SK-N-MC (cell line): Measurements from ENCODE around the gene GRIFIN.

Experiments used
- DNase-seq: peaks from one replicate; pipeline ENCODE4 v3.0.0-alpha.2; 2011; ENCODE audit warnings: low read depth, low spot score
- H3K27ac ChIP-seq: fragments of 200-600 bp; sonication (generic); 2 replicates; pipeline ENCODE4 v1.5.1; 2016; ENCODE audit warnings: mixed run types
- H3K36me3 ChIP-seq: fragments of 200-600 bp; sonication (generic); 2 replicates; pipeline ENCODE4 v1.6.1; 2017; ENCODE audit warnings: antibody characterized with exemption, low read length, mixed read lengths; ENCODE audit not compliant: insufficient read depth
- H3K4me3 ChIP-seq: fragments of 200-600 bp; sonication (generic); 2 replicates; pipeline ENCODE4 v1.5.1; 2016
- H3K9ac ChIP-seq: fragments of 200-600 bp; sonication (generic); 2 replicates; pipeline ENCODE4 v1.8.0; 2017; ENCODE audit warnings: mixed run types, mixed read lengths; ENCODE audit not compliant: insufficient read length
- H3K9me3 ChIP-seq: fragments of 200-600 bp; sonication (generic); 2 replicates; pipeline ENCODE4 v1.6.1; 2017; ENCODE audit warnings: low read depth, mild to moderate bottlenecking, antibody characterized with exemption, low read length, moderate library complexity, mixed read lengths
- EZH2 ChIP-seq: fragments of 200-600 bp; sonication (generic); IDR thresholded peaks from one replicate; pipeline ENCODE4 v1.6.1; 2017; ENCODE audit warnings: antibody characterized with exemption
- FOXP2 ChIP-seq: optimal IDR thresholded peaks from 2 replicates; pipeline ENCODE3; 2011; ENCODE audit warnings: mild to moderate bottlenecking, moderate library complexity; ENCODE audit not compliant: insufficient read depth; ENCODE audit errors: extremely low read length, control extremely low read depth
- POLR2AphosphoS5 ChIP-seq: IDR thresholded peaks from 2 replicates; pipeline ENCODE4 v1.6.1; 2012; ENCODE audit warnings: mild to moderate bottlenecking, low read depth, low read length, borderline replicate concordance

Gene GRIFIN

GRCh38 chr7:2479276-2480069, 3.3 kb upstream of the GRIFIN start:
- no peaks in the 10 kb centered on the region for H3K9me3 ChIP-seq
- no peak for DNase-seq
- no peaks in the 10 kb centered on the region for H3K36me3 ChIP-seq
- TF ChIP-seq EZH2 (no peak), POLR2AphosphoS5 (no peak), FOXP2 (no peak)
- H3K9ac ChIP-seq = no peak overlapping the region
- H3K4me3 ChIP-seq = no peak overlapping the region
- H3K27ac ChIP-seq = no peak overlapping the region

GRCh38 chr7:2478800-2479199, 2.6 kb upstream of the GRIFIN start:
- H3K27ac ChIP-seq = no peak overlapping the region
- H3K9me3 ChIP-seq = no peaks in the 10 kb centered on the region
- no peak overlapping the region for H3K9ac ChIP-seq
- DNase-seq = no peak
- no peak overlapping the region for H3K4me3 ChIP-seq
- no peak for TF ChIP-seq POLR2AphosphoS5
- TF ChIP-seq FOXP2 = no peak
- TF ChIP-seq EZH2 = no peak
- H3K36me3 ChIP-seq = no peaks in the 10 kb centered on the region

GRCh38 chr7:2478399-2478785, 2.2 kb upstream of the GRIFIN start:
- no peak for DNase-seq

GRCh38 chr7:2477447-2478398, 1.5 kb upstream of the GRIFIN start:
- TF ChIP-seq EZH2 (no peak), FOXP2 (no peak), POLR2AphosphoS5 (no peak)
- H3K36me3 ChIP-seq = no peaks in the 10 kb centered on the region
- no peak for DNase-seq
- no peak overlapping the region for H3K4me3 ChIP-seq
- no peaks in the 10 kb centered on the region for H3K9me3 ChIP-seq
- H3K27ac ChIP-seq = no peak overlapping the region
- H3K9ac ChIP-seq = no peak overlapping the region

More at GRCh38 chr7:2478399-2478785, 2.2 kb upstream of the GRIFIN start:
- H3K9ac ChIP-seq = no peak overlapping the region
- no peak overlapping the region for H3K4me3 ChIP-seq
- H3K27ac ChIP-seq = no peak overlapping the region
- no peaks in the 10 kb centered on the region for H3K9me3 ChIP-seq
- TF ChIP-seq EZH2 (no peak), POLR2AphosphoS5 (no peak), FOXP2 (no peak)
- no peaks in the 10 kb centered on the region for H3K36me3 ChIP-seq

- no peak overlapping the region for H3K27ac ChIP-seq
- DNase-seq = no peak
- H3K9me3 ChIP-seq = no peaks in the 10 kb centered on the region
- H3K4me3 ChIP-seq = no peak overlapping the region
- no peaks in the 10 kb centered on the region for H3K36me3 ChIP-seq
- TF ChIP-seq FOXP2 = no peak
- no peak for TF ChIP-seq EZH2
- no peak for TF ChIP-seq POLR2AphosphoS5
- no peak overlapping the region for H3K9ac ChIP-seq
Measured at GRCh38 chr7:2476776-2477446, 713 bp upstream of the GRIFIN start.

GRCh38 chr7:2475678-2476015, 551 bp downstream of the GRIFIN start:
- H3K9me3 ChIP-seq = no peaks in the 10 kb centered on the region
- TF ChIP-seq FOXP2 (no peak), EZH2 (no peak), POLR2AphosphoS5 (no peak)
- no peak for DNase-seq
- H3K36me3 ChIP-seq = no peaks in the 10 kb centered on the region
- no peak overlapping the region for H3K27ac ChIP-seq
- no peak overlapping the region for H3K9ac ChIP-seq
- H3K4me3 ChIP-seq = no peak overlapping the region

- DNase-seq = no peak
- H3K36me3 ChIP-seq = no peaks in the 10 kb centered on the region
- TF ChIP-seq EZH2 = no peak
- TF ChIP-seq POLR2AphosphoS5 = no peak
- TF ChIP-seq FOXP2 = no peak
- no peaks in the 10 kb centered on the region for H3K9me3 ChIP-seq
- H3K9ac ChIP-seq = no peak overlapping the region
- H3K4me3 ChIP-seq = no peak overlapping the region
- H3K27ac ChIP-seq = no peak overlapping the region
Measured at GRCh38 chr7:2474813-2475677, 1.2 kb downstream of the GRIFIN start.

GRCh38 chr7:2474224-2474623, 2.0 kb downstream of the GRIFIN start:
- Histone ChIP-seq H3K9me3 (no peaks in the 10 kb centered on the region), H3K9ac (no peak overlapping the region), H3K4me3 (no peak overlapping the region), H3K36me3 (no peaks in the 10 kb centered on the region), H3K27ac (no peak overlapping the region)
- no peak for TF ChIP-seq FOXP2
- no peak for TF ChIP-seq EZH2
- no peak for TF ChIP-seq POLR2AphosphoS5
- no peak for DNase-seq
